C4-2B (cell line): ENCODE results near the gene MYF6.

Experiments
- H3K27ac ChIP-seq: fragments of 450-650 bp; 2 replicates; pipeline ENCODE4 v1.5.1; 2017
- CTCF ChIP-seq: fragments of 450-650 bp; conservative IDR thresholded peaks from 2 replicates; pipeline ENCODE4 v1.5.1; 2017; ENCODE audit warnings: mild to moderate bottlenecking
- ZFX ChIP-seq: fragments of 450-650 bp; IDR thresholded peaks from 2 replicates; pipeline ENCODE4 v1.6.1; 2017

Gene MYF6

GRCh38 chr12:80679346-80680131, 27.9 kb upstream of the MYF6 start:
- H3K27ac ChIP-seq, result no peak overlapping the region
- TF ChIP-seq ZFX, result no peak
- TF ChIP-seq CTCF, result no peak

- no peak for TF ChIP-seq ZFX
- TF ChIP-seq CTCF, result no peak
- no peak overlapping the region for H3K27ac ChIP-seq
Measured at GRCh38 chr12:80681287-80681686, 26.1 kb upstream of the MYF6 start.

- H3K27ac ChIP-seq, result no peak overlapping the region
- no peak for TF ChIP-seq CTCF
- TF ChIP-seq ZFX, result no peak
Measured at GRCh38 chr12:80681786-80682185, 25.6 kb upstream of the MYF6 start.

GRCh38 chr12:80684077-80684495, 23.3 kb upstream of the MYF6 start:
- no peak overlapping the region for H3K27ac ChIP-seq
- TF ChIP-seq ZFX (no peak), CTCF (no peak)

GRCh38 chr12:80690090-80690489, 17.3 kb upstream of the MYF6 start:
- no peak for TF ChIP-seq CTCF
- no peak for TF ChIP-seq ZFX
- H3K27ac ChIP-seq, result no peak overlapping the region

- no peak for TF ChIP-seq ZFX
- no peak for TF ChIP-seq CTCF
- H3K27ac ChIP-seq, result no peak overlapping the region
Measured at GRCh38 chr12:80690513-80690912, 16.9 kb upstream of the MYF6 start.

GRCh38 chr12:80692114-80692513, 15.3 kb upstream of the MYF6 start:
- peak overlapping the region; percentile 73 for H3K27ac ChIP-seq
- TF ChIP-seq ZFX (no peak), CTCF (no peak)
